ENCODE results near the gene FOXL1. TPM values are rescaled to one million over a fixed set of nuclear protein-coding genes. Genes with fewer than 3 reads are reported as not detected.

FOXL1 gene
- 16.1 TPM for total RNA-seq

GRCh38 chr16:86578061-86578599 lies at the start of gene FOXL1:
FOXL1 (plus strand) TSS chr16:86578549; CDS start chr16:86578724, 175 bp downstream.

GRCh38 chr16:86554917-86555703 lies 23.2 kb upstream of the FOXL1 start, which contains the start of gene MTHFSD:
MTHFSD (minus strand) TSS chr16:86555235; CDS start chr16:86555184, 51 bp downstream.

GRCh38 chr16:86566601-86566965 lies 11.8 kb upstream of the FOXL1 start, which contains the start of gene FOXC2:
FOXC2 (plus strand) TSS chr16:86566829; CDS start chr16:86567336, 507 bp downstream.

Other genes starting within 250 kb of the FOXL1 start
- 0.29 TPM for gene FOXF1, start 68.0 kb upstream of the FOXL1 start, total RNA-seq
- gene MTHFSD, start 23.3 kb upstream of the FOXL1 start, total RNA-seq: 32.0 TPM
- gene FOXC2, start 11.7 kb upstream of the FOXL1 start, total RNA-seq: 18.6 TPM

All from metanephros (tissue), 1 donor.